ENCODE results near the gene MOXD1.

DNA sequence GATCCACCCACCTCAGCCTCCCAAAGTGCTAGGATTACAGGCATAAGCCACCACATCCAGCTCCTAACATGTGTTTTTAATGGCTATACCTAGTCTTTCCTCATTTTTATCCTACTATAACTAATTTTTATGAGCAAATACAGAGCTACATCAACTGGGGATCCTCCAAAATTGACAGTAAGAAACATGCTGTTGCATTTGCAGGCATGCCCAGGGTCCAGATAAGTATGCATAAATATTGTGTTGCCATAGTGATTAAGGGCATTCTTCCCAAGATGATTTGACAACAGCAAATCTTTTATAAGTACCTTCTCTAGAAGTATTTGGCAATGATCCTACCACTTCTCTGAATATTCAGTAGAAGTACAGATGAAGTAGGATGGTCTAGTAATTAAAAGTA, 41.9 kb upstream of the MOXD1 start:
- TF ChIP-seq YY1 (IDR thresholded peaks at IDR 0.05; ENCODE audit: insufficient read depth, insufficient read length) (no peak), ZNF274 (IDR thresholded peaks at IDR 0.05; ENCODE audit: low read depth, low read length) (no peak)

Data from NT2/D1 (cell line).